Measurements from ENCODE around the gene SEC14L5. TPM values are rescaled to one million over a fixed set of nuclear protein-coding genes. Genes with fewer than 3 reads are reported as not detected.

Gene SEC14L5
- polyA plus RNA-seq, 1 experiment, result 0.05 TPM

DNA sequence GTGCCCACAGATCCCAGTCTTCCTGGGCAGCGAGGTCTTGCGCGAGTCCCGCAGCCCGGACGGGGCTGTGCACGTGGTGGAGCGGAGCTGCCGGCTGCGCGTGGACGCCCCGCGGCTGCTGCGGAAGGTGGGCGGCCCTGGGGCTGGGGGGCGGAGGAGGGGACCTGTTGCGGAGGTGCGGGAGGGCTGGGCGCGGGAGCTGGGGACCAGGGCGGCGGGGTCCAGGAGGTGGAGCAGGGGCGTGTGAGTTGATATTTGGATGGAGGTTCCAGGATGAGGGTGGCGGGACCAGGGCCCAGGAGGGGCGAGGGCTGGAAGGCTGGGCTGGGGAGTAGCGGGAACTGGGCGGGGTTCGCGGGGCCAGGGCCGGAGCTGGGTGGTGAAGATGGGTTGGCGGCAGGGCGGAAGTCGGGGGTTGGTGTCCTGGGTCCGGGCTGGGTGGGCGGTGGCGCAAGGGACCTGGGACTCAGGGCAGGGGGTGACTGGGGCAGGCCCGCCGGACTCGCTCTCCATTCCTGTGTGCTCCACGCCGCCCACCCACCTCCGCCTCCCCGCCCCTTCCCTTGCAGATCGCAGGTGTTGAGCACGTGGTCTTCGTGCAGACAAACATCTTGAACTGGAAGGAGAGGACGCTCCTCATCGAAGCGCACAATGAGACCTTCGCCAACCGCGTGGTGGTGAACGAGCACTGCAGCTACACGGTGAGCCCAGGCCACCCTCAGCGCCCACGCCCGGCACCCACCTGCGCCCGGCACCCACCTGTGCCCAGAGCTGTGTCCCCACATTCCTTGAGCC, 29.6 kb downstream of the SEC14L5 start:
- no peak for DNase-seq (ENCODE audit: low read depth, low spot score)
- Histone ChIP-seq H3K27me3 (ENCODE audit: control insufficient read depth, insufficient read depth, low read length) (peaks cover 34% of the 10 kb centered on the region), H3K4me3 (ENCODE audit: low read depth, low read length) (no peak overlapping the region), H3K27ac (ENCODE audit: low read depth, low read length) (no peak overlapping the region), H3K9me3 (ENCODE audit: control insufficient read depth, insufficient read depth, low read length) (no peaks in the 10 kb centered on the region; the same call in none of the 2 replicates)
- POLR2A ChIA-PET, result no interaction called here
- CTCF ChIA-PET, result no interaction called here
- TF ChIP-seq, protein P1, sequence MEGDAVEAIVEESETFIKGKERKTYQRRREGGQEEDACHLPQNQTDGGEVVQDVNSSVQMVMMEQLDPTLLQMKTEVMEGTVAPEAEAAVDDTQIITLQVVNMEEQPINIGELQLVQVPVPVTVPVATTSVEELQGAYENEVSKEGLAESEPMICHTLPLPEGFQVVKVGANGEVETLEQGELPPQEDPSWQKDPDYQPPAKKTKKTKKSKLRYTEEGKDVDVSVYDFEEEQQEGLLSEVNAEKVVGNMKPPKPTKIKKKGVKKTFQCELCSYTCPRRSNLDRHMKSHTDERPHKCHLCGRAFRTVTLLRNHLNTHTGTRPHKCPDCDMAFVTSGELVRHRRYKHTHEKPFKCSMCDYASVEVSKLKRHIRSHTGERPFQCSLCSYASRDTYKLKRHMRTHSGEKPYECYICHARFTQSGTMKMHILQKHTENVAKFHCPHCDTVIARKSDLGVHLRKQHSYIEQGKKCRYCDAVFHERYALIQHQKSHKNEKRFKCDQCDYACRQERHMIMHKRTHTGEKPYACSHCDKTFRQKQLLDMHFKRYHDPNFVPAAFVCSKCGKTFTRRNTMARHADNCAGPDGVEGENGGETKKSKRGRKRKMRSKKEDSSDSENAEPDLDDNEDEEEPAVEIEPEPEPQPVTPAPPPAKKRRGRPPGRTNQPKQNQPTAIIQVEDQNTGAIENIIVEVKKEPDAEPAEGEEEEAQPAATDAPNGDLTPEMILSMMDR (IDR thresholded peaks at IDR 0.05; ENCODE audit: low read depth, low read length), result no peak

DNA sequence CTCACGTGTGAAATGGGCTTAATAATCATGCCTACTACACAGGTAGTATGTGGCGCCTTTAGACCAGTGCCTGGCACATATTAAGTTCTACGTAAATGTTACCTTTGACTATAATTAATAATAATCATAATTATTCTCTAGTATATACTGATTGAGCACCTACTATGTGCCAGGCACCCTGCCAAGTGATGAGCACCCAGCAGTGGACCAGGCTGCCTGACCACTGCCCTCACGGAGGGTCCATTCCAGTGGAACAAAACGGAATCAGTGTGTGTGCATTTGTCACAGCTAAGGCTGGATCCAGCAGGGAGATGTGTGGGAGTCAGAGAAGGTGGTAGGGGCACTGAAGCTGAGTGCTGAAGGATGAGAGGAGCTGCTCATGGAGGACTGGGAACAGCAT, 30.5 kb downstream of the SEC14L5 start:
- DNase-seq (ENCODE audit: low read depth, low spot score), result no peak
- POLR2A ChIA-PET, result no interaction called here
- Histone ChIP-seq H3K27me3 (ENCODE audit: control insufficient read depth, insufficient read depth, low read length) (peaks cover 34% of the 10 kb centered on the region), H3K27ac (ENCODE audit: low read depth, low read length) (no peak overlapping the region), H3K9me3 (ENCODE audit: control insufficient read depth, insufficient read depth, low read length) (no peaks in the 10 kb centered on the region; the same call in none of the 2 replicates), H3K4me3 (ENCODE audit: low read depth, low read length) (no peak overlapping the region)
- TF ChIP-seq, protein P1 (IDR thresholded peaks at IDR 0.05; ENCODE audit: low read depth, low read length), result no peak
- CTCF ChIA-PET, result no interaction called here

DNA sequence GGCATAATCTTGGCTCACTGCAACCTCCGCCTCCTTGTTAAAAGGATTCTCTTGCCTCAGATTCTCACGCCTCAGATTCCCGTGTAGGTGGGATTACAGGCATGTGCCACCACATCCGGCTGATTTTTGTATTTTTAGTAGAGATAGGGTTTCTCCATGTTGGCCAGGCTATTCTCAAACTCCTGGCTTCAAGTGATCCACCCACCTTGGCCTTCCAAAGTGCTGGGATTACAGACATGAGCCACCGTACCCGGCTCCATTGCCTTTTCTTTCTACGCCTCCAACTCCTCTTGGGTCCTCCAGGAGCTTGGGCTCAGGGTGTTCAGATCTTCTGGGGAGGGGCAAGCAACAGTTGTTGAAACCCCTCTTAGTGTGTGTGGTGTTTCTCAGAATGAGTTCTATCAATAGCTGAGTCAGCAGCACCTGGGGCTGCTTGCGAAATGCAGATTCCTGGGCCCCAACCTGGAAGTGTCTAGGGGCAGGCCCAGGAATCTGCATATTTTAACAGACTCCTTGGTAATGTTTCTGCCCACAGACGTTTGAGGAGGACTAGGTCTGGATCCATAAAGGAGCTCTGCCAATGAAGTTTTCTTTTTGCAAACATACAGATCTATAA, 31.4 kb downstream of the SEC14L5 start:
- ChIA-PET CTCF (interaction anchor here (0.6 kb wide), 1 partner anchor 1328 kb away, joined by 3 read pairs; no protein-coding TSS in a partner anchor), POLR2A (no interaction called here)
- DNase-seq (ENCODE audit: low read depth, low spot score), result no peak
- Histone ChIP-seq H3K4me3 (ENCODE audit: low read depth, low read length) (no peak overlapping the region), H3K27me3 (ENCODE audit: control insufficient read depth, insufficient read depth, low read length) (peaks cover 34% of the 10 kb centered on the region), H3K9me3 (ENCODE audit: control insufficient read depth, insufficient read depth, low read length) (no peaks in the 10 kb centered on the region; the same call in none of the 2 replicates), H3K27ac (ENCODE audit: low read depth, low read length) (no peak overlapping the region)
- TF ChIP-seq, protein P1 (IDR thresholded peaks at IDR 0.05; ENCODE audit: low read depth, low read length), result no peak

GRCh38 chr16:4990415-4990814, 32.3 kb downstream of the SEC14L5 start:
- ChIA-PET CTCF (interaction anchor here (0.6 kb wide), 1 partner anchor 1327 kb away, joined by 3 read pairs; no protein-coding TSS in a partner anchor), POLR2A (no interaction called here)
- H3K27me3 ChIP-seq (ENCODE audit: control insufficient read depth, insufficient read depth, low read length), result peaks cover 34% of the 10 kb centered on the region
- H3K4me3 ChIP-seq (ENCODE audit: low read depth, low read length), result no peak overlapping the region
- TF ChIP-seq, protein P1 (IDR thresholded peaks at IDR 0.05; ENCODE audit: low read depth, low read length), result no peak
- H3K9me3 ChIP-seq (ENCODE audit: control insufficient read depth, insufficient read depth, low read length), result no peaks in the 10 kb centered on the region; the same call in none of the 2 replicates
- DNase-seq (ENCODE audit: low read depth, low spot score), result no peak
- H3K27ac ChIP-seq (ENCODE audit: low read depth, low read length), result no peak overlapping the region

GRCh38 chr16:4991754-4992153, 33.6 kb downstream of the SEC14L5 start:
- Histone ChIP-seq H3K9me3 (ENCODE audit: control insufficient read depth, insufficient read depth, low read length) (no peaks in the 10 kb centered on the region; the same call in none of the 2 replicates), H3K4me3 (ENCODE audit: low read depth, low read length) (no peak overlapping the region), H3K27ac (ENCODE audit: low read depth, low read length) (no peak overlapping the region), H3K27me3 (ENCODE audit: control insufficient read depth, insufficient read depth, low read length) (peaks cover 31% of the 10 kb centered on the region)
- DNase-seq (ENCODE audit: low read depth, low spot score), result no peak
- POLR2A ChIA-PET, result no interaction called here
- CTCF ChIA-PET, result interaction anchor here (0.5 kb wide), 1 partner anchor 69 kb away, joined by 4 read pairs; no protein-coding TSS in a partner anchor
- TF ChIP-seq, protein P1 (IDR thresholded peaks at IDR 0.05; ENCODE audit: low read depth, low read length), result no peak

Measured in AG04450 (cell line).